Right cardiac atrium (tissue), 5 donors: Measurements from ENCODE around the gene UCKL1. TPM values are rescaled to one million over a fixed set of nuclear protein-coding genes. Genes with fewer than 3 reads are reported as not detected.
"Not testable (repeated sequence)": the region's sequence is repeated elsewhere in the genome, so short reads cannot be mapped to it uniquely, and the experiment has no call there.

Experiments
- ATAC-seq, 2 donors: fragments of 200-7000 bp; cut with Tn5 transposase; one replicate each; pipeline versions ENCODE4 v1.8.0 to v1.9.1; 2020; ENCODE audit warnings: moderate library complexity in 2 of 2, mild to moderate bottlenecking in 1 of 2
- DNase-seq, 3 donors: peaks; one replicate each; pipeline ENCODE4 v3.0.0-alpha.2; 2020
- H3K27ac ChIP-seq: one replicate; pipeline ENCODE4 v1.5.1; 2013; ENCODE audit warnings: mild to moderate bottlenecking, low read length, control low read depth, moderate library complexity
- H3K27me3 ChIP-seq: one replicate; pipeline ENCODE4 v1.6.1; 2013; ENCODE audit not compliant: control insufficient read depth, insufficient read depth
- H3K4me1 ChIP-seq: one replicate; pipeline ENCODE4 v1.6.1; 2013; ENCODE audit warnings: low read length; ENCODE audit not compliant: control insufficient read depth, insufficient read depth
- H3K4me3 ChIP-seq: one replicate; pipeline ENCODE4 v1.5.1; 2013; ENCODE audit warnings: low read length, control low read depth
- H3K9me3 ChIP-seq: one replicate; pipeline ENCODE4 v1.6.1; 2013; ENCODE audit warnings: low read length; ENCODE audit not compliant: control insufficient read depth
- WGBS: extraction: QIAGEN DNeasy Blood & Tissue Kit; methylation state at CpG from one replicate; pipeline ENCODE4 v1.1.7; 2013; 5-methylcytosine and 5-hydroxymethylcytosine counted together
- intact Hi-C, 4 donors: fragments of 100-400 bp; cut with DNase I; formaldehyde crosslinking; loops; one replicate each; pipeline versions ENCODE4 v1.11.0 to v1.14.0; 2022 to 2023
- polyA plus RNA-seq: library from polyadenylated mRNA; stranded (reverse); fragments of 200-250 nt; gene quantifications from one replicate; pipeline ENCODE4 v1.2.3, GENCODE V29; 2013
- total RNA-seq, 4 donors: library from RNA; stranded (reverse); fragmentation: NEBNext Ultra II Directional; extraction: Animal tissue kit (Norgen Biotek cat#: 25700); gene quantifications; one replicate each; pipeline ENCODE4 v1.2.1, GENCODE V29; 2021
- donor health status: healthy with polysubstance abuse.
- donor health status: DM: no; HTN: yes; CAD: no.
- donor health status: DM: no; HTN: no; CAD: no.
- donor health status: DM: no; HTN: yes; CAD: no; lungs with severe emphysema.
- donor health status: DM: yes; HTN: yes; CAD: no.

Gene UCKL1
- total and polyA plus RNA-seq, 5 donors, result 35.5 to 47.0 (median 42.9) TPM

DNA sequence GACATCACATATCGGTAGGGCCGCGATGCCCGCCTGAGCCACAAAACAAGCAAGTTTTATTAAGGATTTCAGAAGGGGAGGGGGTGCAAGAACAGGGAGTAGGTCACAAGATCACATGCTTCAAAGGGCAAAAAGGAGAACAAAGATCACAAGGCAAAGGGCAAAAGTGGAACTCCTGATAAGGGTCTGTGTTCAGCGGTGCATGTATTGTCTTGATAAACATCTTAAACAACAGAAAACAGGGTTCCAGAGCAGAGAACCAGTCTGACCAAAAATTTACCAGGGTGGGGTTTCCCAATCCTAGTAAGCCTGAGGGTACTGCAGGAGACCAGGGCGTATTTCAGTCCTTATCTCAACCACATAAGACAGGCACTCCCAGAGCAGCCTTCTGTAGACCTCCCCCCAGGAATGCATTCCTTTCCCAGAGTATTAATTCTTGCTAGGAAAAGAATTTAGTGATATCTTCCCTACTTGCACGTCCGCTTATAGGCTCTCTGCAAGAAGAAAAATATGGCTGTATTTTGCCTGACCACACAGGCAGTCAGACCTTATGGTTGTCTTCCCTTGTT lies 39.8 kb downstream of the UCKL1 start:
- intact Hi-C loops, H3K27me3 ChIP-seq, DNase-seq, H3K4me1 ChIP-seq, H3K9me3 ChIP-seq, ATAC-seq, H3K4me3 ChIP-seq, H3K27ac ChIP-seq: not testable (repeated sequence)
- WGBS, result 94% methylated on average over 8 of the region's 8 CpGs

DNA sequence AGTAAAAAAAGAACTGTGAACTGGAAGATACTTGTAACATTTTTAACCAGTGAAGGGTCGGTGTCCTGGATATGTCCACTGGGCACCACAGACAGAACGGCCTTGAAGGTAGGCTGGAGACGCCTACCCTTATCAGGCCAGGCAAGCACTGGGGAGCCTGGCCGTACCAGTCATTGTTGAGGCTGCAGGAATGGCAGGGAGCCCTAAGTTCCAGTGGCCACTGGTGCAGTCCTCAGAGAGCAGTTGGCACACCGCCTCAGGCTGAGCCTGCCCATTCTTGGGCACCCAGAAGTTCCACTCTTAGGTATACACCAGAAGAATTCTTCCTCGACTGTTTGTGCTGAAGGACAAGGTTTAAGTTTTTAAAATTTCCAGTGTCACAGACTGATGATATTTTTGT lies 40.7 kb downstream of the UCKL1 start:
- DNase-seq (peak in 1 of 3 donors; percentile 70), ATAC-seq (peak; percentile 47 to 71)
- Histone ChIP-seq H3K27me3 (no peaks in the 10 kb centered on the region), H3K9me3 (no peaks in the 10 kb centered on the region), H3K27ac (no peak overlapping the region), H3K4me1 (peaks cover 3% of the 10 kb centered on the region), H3K4me3 (no peak overlapping the region)
- WGBS, result 81% methylated on average over 6 of the region's 6 CpGs
- intact Hi-C loops, result no loop called here

DNA sequence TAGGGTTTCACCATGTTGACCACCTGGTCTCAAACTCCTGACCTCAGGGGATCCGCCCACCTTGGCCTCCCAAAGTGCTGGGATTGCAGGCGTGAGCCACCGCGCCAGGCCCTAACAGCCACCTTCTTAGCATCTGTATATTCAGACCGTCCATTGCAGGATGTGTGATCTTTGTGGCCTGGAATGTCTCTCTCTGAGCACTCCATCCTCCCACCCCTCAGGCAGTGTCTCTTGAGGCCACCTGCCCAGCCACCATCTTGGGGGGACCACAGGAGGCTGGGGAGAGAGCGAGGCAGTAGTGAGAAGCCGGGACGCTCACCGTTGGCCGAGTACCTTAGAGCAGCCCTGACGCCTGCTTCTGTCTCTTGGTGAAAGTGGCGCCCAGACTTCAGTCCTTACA lies 42.4 kb downstream of the UCKL1 start:
- Histone ChIP-seq H3K4me3 (no peak overlapping the region), H3K4me1 (peaks cover 6% of the 10 kb centered on the region), H3K27me3 (no peaks in the 10 kb centered on the region), H3K27ac (no peak overlapping the region), H3K9me3 (no peaks in the 10 kb centered on the region)
- 94% methylated on average over 12 of the region's 12 CpGs for WGBS
- no peak for DNase-seq
- ATAC-seq, result no peak
- intact Hi-C loops, result no loop called here

GRCh38 chr20:63911176-63911575 lies 45.0 kb downstream of the UCKL1 start:
- 41% methylated on average over 12 of the region's 12 CpGs for WGBS
- Histone ChIP-seq H3K4me1 (peaks cover 14% of the 10 kb centered on the region), H3K9me3 (no peaks in the 10 kb centered on the region), H3K27me3 (no peaks in the 10 kb centered on the region), H3K27ac (no peak overlapping the region), H3K4me3 (no peak overlapping the region)
- ATAC-seq, result peak in 1 of 2 donors; percentile 33
- DNase-seq, result no peak
- intact Hi-C loops, result no loop called here

DNA sequence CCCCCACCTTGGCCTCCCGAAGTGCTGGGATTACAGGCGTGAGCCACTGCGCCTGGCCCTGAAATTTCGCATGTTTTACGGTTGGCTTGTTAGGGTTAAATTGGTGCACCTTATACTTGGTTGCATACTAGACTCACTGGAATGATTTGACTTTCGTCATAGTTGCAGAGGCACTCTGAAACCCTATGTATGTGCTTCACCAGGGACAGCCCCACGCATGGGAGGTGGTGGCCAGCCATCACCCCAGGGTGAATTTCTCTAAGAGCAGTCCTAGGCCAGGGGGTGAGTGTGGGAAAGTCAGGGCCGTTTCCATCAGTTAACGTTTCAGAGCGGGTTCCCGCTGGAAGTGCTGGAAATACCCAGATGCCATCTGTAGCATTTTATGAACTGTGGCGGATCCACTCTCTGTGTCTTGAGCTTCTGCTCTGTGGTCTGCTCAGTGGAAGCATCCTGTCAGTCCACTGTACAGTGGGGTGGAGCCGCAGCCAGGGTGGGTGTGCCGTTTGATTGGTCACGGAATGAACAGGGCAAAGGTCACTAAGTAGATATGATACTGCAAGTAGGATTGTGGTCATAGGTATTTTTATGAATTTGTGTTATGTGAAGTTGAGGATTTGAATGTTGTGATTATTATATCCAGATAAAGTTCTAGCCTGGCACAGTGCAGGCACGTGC lies 48.1 kb downstream of the UCKL1 start:
- Histone ChIP-seq H3K9me3 (no peaks in the 10 kb centered on the region), H3K4me1 (peaks cover 14% of the 10 kb centered on the region), H3K4me3 (no peak overlapping the region), H3K27ac (no peak overlapping the region), H3K27me3 (no peaks in the 10 kb centered on the region)
- WGBS, result 65% methylated on average over 16 of the region's 16 CpGs
- intact Hi-C loops, result loop anchor here in 2 of 4 donors (5.0 to 10.0 kb wide), 2 partner anchors 49 to 67 kb away; partner anchors contain the start of genes SAMD10 (in 1 of the 2) and UCKL1 (in 1 of the 2)
- DNase-seq, result no peak
- ATAC-seq, result peak in 1 of 2 donors; percentile 52

DNA sequence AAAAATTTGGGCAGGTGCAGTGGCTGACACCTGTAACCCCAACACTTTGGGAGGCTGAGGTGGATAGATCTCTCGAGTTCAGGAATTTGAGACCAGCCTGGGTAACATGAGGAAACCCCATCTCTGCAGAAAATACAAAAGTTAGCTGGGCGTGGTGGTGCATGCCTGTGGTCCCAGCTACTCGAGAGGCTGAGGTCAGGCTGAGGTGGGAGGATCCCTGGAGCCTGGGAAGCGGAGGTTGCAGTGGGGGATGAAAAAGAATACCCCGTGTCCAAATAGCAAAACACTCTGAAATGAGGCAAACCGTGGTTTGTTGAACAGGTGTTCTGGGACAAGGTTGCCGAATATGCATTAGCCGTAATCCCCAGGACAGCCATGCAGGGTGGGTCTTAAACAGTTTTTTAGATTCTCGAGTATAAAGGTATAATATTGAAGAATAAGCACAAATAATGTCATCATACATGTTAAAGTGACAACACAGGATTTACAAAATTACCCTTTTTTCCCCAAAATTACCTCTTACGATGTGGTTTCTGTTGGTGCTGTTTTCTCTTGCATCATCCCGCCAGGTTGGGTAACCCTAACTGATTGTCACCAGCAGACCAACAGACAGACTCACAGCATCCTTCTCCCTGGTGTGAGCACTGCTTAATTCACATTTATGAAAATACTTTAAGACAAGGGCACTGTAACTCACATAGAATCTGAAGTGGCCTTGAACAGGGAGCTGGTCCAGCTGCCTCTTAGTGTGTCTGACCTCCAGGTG lies 52.2 kb downstream of the UCKL1 start:
- intact Hi-C loops, result loop anchor here in 1 of 4 donors (10.0 kb wide), 1 partner anchor 71 kb away; the partner anchor contains the start of gene SAMD10
- Histone ChIP-seq H3K27me3 (no peaks in the 10 kb centered on the region), H3K4me3 (no peak overlapping the region), H3K9me3 (no peaks in the 10 kb centered on the region), H3K27ac (no peak overlapping the region), H3K4me1 (peaks cover 8% of the 10 kb centered on the region)
- no peak for DNase-seq
- WGBS, result 86% methylated on average over 11 of the region's 11 CpGs
- no peak for ATAC-seq

DNA sequence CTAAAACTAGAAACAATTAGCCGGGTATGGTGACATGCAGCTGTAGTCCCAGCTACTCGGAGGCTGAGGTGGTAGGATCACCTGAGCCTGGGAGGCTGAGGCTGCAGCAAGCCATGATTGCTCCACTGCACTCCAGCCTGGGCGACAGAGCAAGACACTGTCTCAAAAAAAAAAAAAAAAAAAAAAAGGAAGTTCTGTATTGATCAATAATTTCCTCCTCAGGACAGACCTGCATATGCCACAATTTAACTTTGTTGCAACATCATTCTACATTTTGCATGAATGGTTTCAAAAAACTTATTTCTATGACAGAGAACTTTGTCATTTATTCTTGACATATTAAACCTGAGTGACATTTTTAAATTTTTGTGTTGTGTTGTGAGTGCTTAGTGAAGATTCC lies 55.8 kb downstream of the UCKL1 start:
- H3K9me3 ChIP-seq, result no peaks in the 10 kb centered on the region
- no peak overlapping the region for H3K27ac ChIP-seq
- no peaks in the 10 kb centered on the region for H3K27me3 ChIP-seq
- DNase-seq, result no peak
- no peak overlapping the region for H3K4me3 ChIP-seq
- peaks cover 10% of the 10 kb centered on the region for H3K4me1 ChIP-seq
- 73% methylated on average over 3 of the region's 3 CpGs for WGBS
- intact Hi-C loops, result loop anchor here in 1 of 4 donors (10.0 kb wide), 1 partner anchor 74 kb away; the partner anchor contains the start of gene SAMD10
- ATAC-seq, result no peak

DNA sequence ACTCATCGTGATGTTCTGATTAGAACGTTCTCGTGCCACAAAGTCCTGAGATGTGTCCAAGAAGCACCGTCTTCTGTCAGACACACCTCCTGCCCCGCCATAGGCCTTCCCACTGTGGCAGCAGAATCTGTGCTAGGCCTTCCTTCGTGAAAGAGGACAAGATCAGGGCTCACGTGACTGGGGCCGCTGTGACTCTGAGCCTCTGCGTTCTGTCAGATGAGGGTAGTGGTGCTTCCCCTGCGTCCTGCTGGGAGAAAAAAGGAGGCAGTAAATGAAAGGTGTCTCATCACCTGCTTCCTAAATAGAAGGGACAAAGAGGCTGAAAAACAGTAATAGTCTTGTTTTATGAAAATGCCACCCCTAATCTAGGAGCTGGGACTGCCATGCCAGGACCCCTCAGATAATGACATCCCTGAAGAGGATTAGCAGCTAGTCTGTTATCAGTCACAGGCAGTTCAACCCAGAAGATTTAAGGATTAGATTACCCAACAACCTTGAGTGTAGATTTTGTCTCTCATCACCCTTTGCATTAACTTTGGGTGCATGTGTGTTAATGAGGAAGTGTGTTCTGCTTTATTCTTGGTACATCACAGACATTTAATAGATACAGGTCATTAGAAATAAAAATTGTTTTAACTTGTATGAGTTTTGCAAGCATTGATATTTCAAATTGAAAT lies 57.2 kb downstream of the UCKL1 start:
- no peaks in the 10 kb centered on the region for H3K9me3 ChIP-seq
- H3K27me3 ChIP-seq, result no peaks in the 10 kb centered on the region
- H3K4me3 ChIP-seq, result no peak overlapping the region
- WGBS, result 55% methylated on average over 10 of the region's 10 CpGs
- peaks cover 11% of the 10 kb centered on the region for H3K4me1 ChIP-seq
- intact Hi-C loops, result loop anchor here in 1 of 4 donors (10.0 kb wide), 1 partner anchor 76 kb away; the partner anchor contains the start of gene SAMD10
- H3K27ac ChIP-seq, result no peak overlapping the region
- ATAC-seq, result no peak
- no peak for DNase-seq

DNA sequence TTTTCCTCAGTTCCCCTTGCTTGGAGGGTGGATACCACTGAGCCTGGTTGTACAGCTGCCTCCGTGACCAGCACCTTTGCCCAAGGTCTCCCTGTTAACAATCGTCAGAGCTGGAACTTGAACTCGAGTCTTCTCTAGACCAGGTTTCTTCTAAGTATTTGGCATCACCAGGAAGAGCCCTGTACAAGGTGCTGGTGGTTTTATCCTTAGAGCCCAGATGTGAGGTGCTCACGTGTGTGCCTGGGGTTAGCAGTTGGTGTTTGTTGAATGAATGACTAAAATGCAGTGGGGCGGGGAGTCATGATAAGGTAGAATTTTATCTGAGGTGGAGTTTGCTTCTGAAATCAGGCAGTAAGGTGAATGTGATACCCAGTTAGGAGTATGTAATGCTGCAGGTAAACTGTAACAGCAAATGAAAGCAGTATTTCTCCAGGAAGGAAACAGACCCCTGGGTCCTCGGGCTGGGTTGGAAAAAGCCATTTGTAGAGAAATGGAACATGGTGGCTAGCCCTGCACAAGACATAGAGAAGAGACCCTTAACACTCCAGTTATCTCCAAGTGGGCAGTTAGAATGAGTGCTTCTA lies 58.1 kb downstream of the UCKL1 start:
- 86% methylated on average over 6 of the region's 6 CpGs for WGBS
- intact Hi-C loops, result loop anchor here in 1 of 4 donors (10.0 kb wide), 1 partner anchor 77 kb away; the partner anchor contains the start of gene SAMD10
- Histone ChIP-seq H3K4me1 (peaks cover 12% of the 10 kb centered on the region), H3K27ac (no peak overlapping the region), H3K9me3 (no peaks in the 10 kb centered on the region), H3K4me3 (no peak overlapping the region), H3K27me3 (no peaks in the 10 kb centered on the region)
- DNase-seq (no peak), ATAC-seq (no peak)
